ENCODE results near the gene PLA2G2D.
A peak's percentile ranks its signal among the peaks of the same experiment; 100 is the strongest.

Gene PLA2G2D

GRCh38 chr1:20100632-20101355 lies 18.5 kb downstream of the PLA2G2D start:
- Histone ChIP-seq H3K27ac (no peak overlapping the region), H3K4me3 (no peak overlapping the region)
- no peak for DNase-seq (ENCODE audit: low spot score)
- peak; percentile 32 for TF ChIP-seq CTCF (IDR thresholded peaks at IDR 0.05)

GRCh38 chr1:20099533-20099932 lies 19.8 kb downstream of the PLA2G2D start:
- DNase-seq (ENCODE audit: low spot score) = no peak
- Histone ChIP-seq H3K27ac (no peak overlapping the region), H3K4me3 (no peak overlapping the region)
- no peak for TF ChIP-seq CTCF (IDR thresholded peaks at IDR 0.05)

- no peak overlapping the region for H3K4me3 ChIP-seq
- H3K27ac ChIP-seq = no peak overlapping the region
- TF ChIP-seq CTCF (IDR thresholded peaks at IDR 0.05) = no peak
- no peak for DNase-seq (ENCODE audit: low spot score)
Measured at GRCh38 chr1:20096840-20097447, 22.4 kb downstream of the PLA2G2D start.

- Histone ChIP-seq H3K4me3 (no peak overlapping the region), H3K27ac (peak overlapping the region in 1 of 2 donors; percentile 40)
- TF ChIP-seq CTCF (IDR thresholded peaks at IDR 0.05) = no peak
- no peak for DNase-seq (ENCODE audit: low spot score)
Measured at GRCh38 chr1:20095564-20096434, 23.5 kb downstream of the PLA2G2D start.

- DNase-seq (ENCODE audit: low spot score) = no peak
Measured at GRCh38 chr1:20093940-20094391, 25.4 kb downstream of the PLA2G2D start.

GRCh38 chr1:20093303-20093702 lies 26.0 kb downstream of the PLA2G2D start:
- Histone ChIP-seq H3K27ac (peak overlapping the region in 1 of 2 donors; percentile 40), H3K4me3 (no peak overlapping the region)
- DNase-seq (ENCODE audit: low spot score) = no peak
- TF ChIP-seq CTCF (IDR thresholded peaks at IDR 0.05) = no peak

More at GRCh38 chr1:20093940-20094391, 25.4 kb downstream of the PLA2G2D start:
- H3K4me3 ChIP-seq = no peak overlapping the region
- H3K27ac ChIP-seq = peak overlapping the region in 1 of 2 donors; percentile 40
- TF ChIP-seq CTCF (IDR thresholded peaks at IDR 0.05) = no peak

Data from coronary artery (tissue), 2 donors.